HEK293 (cell line): ENCODE data around the gene PACS2.

Experiments used
- KLF1 ChIP-seq: fragments of 450-650 bp; formaldehyde crosslinking; IDR thresholded peaks from 2 replicates; pipeline ENCODE4 v1.5.1; 2016; ENCODE audit warnings: missing biosample characterization, missing genetic modification characterization
- YY1 ChIP-seq: fragments of 450-650 bp; formaldehyde crosslinking; IDR thresholded peaks from 2 replicates; pipeline ENCODE4 v1.5.1; 2018; ENCODE audit warnings: missing biosample characterization, missing genetic modification characterization
- ZBTB10 ChIP-seq: fragments of 450-650 bp; formaldehyde crosslinking; IDR thresholded peaks from 2 replicates; pipeline ENCODE4 v1.5.1; 2016; ENCODE audit warnings: missing biosample characterization, missing genetic modification characterization
- ZNF140 ChIP-seq: fragments of 450-650 bp; formaldehyde crosslinking; IDR thresholded peaks from 2 replicates; pipeline ENCODE4 v1.5.1; 2016; ENCODE audit warnings: missing biosample characterization, missing genetic modification characterization
- ZNF146 ChIP-seq: fragments of 450-650 bp; formaldehyde crosslinking; IDR thresholded peaks from 2 replicates; pipeline ENCODE4 v1.5.1; 2016; ENCODE audit warnings: missing biosample characterization, missing genetic modification characterization
- ZNF239 ChIP-seq: fragments of 450-650 bp; formaldehyde crosslinking; IDR thresholded peaks from 2 replicates; pipeline ENCODE4 v1.5.1; 2016; ENCODE audit warnings: missing biosample characterization, missing genetic modification characterization
- ZNF274 ChIP-seq, 2 experiments: fragments of 200-500 bp in 1 of 2; fragments of 450-650 bp in 1 of 2; sonication (Bioruptor generic) in 1 of 2; formaldehyde crosslinking in 1 of 2; IDR thresholded peaks; 2 replicates each; pipeline versions ENCODE4 v1.5.1 to v1.6.1; 2014 to 2016; ENCODE audit warnings: borderline replicate concordance in 1 of 2, inconsistent platforms in 1 of 2, low read length in 1 of 2, missing biosample characterization in 1 of 2, missing genetic modification characterization in 1 of 2
- ZNF514 ChIP-seq: fragments of 450-650 bp; formaldehyde crosslinking; IDR thresholded peaks from 2 replicates; pipeline ENCODE4 v1.5.1; 2016; ENCODE audit warnings: missing biosample characterization, missing genetic modification characterization
- ZNF558 ChIP-seq: fragments of 450-650 bp; formaldehyde crosslinking; IDR thresholded peaks from 2 replicates; pipeline ENCODE4 v1.5.1; 2016; ENCODE audit warnings: missing biosample characterization, missing genetic modification characterization
- TF ChIP-seq, protein P1 (sequence below): fragments of 450-650 bp; IDR thresholded peaks from 2 replicates; pipeline ENCODE4 v1.5.1; 2018; ENCODE audit warnings: missing biosample characterization, missing genetic modification characterization
- TF ChIP-seq, protein P2 (sequence below): fragments of 450-650 bp; formaldehyde crosslinking; IDR thresholded peaks from 2 replicates; pipeline ENCODE4 v1.5.1; 2016; ENCODE audit warnings: missing biosample characterization, missing genetic modification characterization
- TF ChIP-seq, protein P3 (sequence below): fragments of 450-650 bp; formaldehyde crosslinking; IDR thresholded peaks from 2 replicates; pipeline ENCODE4 v1.5.1; 2016; ENCODE audit warnings: missing biosample characterization, missing genetic modification characterization

GRCh38 chr14:105301103-105301914, 13.2 kb upstream of the PACS2 start:
- no peak for TF ChIP-seq ZNF274 (IDR thresholded peaks at IDR 0.05; ENCODE audit: low read length)
- no peak for TF ChIP-seq ZNF274 (tag by site-specific recombination; IDR thresholded peaks at IDR 0.05; ENCODE audit: borderline replicate concordance)
- TF ChIP-seq ZNF146, result no peak
- peak; percentile 82 for TF ChIP-seq ZBTB10 (tag by site-specific recombination)
- TF ChIP-seq ZNF140 (tag by site-specific recombination), result no peak
- TF ChIP-seq YY1 (tag by site-specific recombination), result no peak
- no peak for TF ChIP-seq ZNF239 (tag by site-specific recombination)
- peak; percentile 75 for TF ChIP-seq KLF1
- TF ChIP-seq, protein P1, sequence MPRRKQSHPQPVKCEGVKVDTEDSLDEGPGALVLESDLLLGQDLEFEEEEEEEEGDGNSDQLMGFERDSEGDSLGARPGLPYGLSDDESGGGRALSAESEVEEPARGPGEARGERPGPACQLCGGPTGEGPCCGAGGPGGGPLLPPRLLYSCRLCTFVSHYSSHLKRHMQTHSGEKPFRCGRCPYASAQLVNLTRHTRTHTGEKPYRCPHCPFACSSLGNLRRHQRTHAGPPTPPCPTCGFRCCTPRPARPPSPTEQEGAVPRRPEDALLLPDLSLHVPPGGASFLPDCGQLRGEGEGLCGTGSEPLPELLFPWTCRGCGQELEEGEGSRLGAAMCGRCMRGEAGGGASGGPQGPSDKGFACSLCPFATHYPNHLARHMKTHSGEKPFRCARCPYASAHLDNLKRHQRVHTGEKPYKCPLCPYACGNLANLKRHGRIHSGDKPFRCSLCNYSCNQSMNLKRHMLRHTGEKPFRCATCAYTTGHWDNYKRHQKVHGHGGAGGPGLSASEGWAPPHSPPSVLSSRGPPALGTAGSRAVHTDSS (tag by site-specific recombination), result no peak
- TF ChIP-seq, protein P2, sequence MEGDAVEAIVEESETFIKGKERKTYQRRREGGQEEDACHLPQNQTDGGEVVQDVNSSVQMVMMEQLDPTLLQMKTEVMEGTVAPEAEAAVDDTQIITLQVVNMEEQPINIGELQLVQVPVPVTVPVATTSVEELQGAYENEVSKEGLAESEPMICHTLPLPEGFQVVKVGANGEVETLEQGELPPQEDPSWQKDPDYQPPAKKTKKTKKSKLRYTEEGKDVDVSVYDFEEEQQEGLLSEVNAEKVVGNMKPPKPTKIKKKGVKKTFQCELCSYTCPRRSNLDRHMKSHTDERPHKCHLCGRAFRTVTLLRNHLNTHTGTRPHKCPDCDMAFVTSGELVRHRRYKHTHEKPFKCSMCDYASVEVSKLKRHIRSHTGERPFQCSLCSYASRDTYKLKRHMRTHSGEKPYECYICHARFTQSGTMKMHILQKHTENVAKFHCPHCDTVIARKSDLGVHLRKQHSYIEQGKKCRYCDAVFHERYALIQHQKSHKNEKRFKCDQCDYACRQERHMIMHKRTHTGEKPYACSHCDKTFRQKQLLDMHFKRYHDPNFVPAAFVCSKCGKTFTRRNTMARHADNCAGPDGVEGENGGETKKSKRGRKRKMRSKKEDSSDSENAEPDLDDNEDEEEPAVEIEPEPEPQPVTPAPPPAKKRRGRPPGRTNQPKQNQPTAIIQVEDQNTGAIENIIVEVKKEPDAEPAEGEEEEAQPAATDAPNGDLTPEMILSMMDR (tag by site-specific recombination), result no peak
- TF ChIP-seq, protein P3, sequence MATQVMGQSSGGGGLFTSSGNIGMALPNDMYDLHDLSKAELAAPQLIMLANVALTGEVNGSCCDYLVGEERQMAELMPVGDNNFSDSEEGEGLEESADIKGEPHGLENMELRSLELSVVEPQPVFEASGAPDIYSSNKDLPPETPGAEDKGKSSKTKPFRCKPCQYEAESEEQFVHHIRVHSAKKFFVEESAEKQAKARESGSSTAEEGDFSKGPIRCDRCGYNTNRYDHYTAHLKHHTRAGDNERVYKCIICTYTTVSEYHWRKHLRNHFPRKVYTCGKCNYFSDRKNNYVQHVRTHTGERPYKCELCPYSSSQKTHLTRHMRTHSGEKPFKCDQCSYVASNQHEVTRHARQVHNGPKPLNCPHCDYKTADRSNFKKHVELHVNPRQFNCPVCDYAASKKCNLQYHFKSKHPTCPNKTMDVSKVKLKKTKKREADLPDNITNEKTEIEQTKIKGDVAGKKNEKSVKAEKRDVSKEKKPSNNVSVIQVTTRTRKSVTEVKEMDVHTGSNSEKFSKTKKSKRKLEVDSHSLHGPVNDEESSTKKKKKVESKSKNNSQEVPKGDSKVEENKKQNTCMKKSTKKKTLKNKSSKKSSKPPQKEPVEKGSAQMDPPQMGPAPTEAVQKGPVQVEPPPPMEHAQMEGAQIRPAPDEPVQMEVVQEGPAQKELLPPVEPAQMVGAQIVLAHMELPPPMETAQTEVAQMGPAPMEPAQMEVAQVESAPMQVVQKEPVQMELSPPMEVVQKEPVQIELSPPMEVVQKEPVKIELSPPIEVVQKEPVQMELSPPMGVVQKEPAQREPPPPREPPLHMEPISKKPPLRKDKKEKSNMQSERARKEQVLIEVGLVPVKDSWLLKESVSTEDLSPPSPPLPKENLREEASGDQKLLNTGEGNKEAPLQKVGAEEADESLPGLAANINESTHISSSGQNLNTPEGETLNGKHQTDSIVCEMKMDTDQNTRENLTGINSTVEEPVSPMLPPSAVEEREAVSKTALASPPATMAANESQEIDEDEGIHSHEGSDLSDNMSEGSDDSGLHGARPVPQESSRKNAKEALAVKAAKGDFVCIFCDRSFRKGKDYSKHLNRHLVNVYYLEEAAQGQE (tag by site-specific recombination), result no peak; the same call in 1 of the 2 replicates
- TF ChIP-seq ZNF558 (tag by site-specific recombination), result no peak
- no peak for TF ChIP-seq ZNF514 (tag by site-specific recombination)
